HT-29 (cell line): Measurements from ENCODE around the gene RAB11FIP4. TPM values are rescaled to one million over a fixed set of nuclear protein-coding genes. Genes with fewer than 3 reads are reported as not detected.
A peak's percentile ranks its signal among the peaks of the same experiment; 100 is the strongest.
"Not testable (repeated sequence)": the region's sequence is repeated elsewhere in the genome, so short reads cannot be mapped to it uniquely, and the experiment has no call there.

Experiments used
- DNase-seq: peaks from one replicate; pipeline ENCODE4 v3.0.0-alpha.2; 2015; ENCODE audit warnings: low spot score
- total RNA-seq: library from RNA; depleted of rRNA; stranded (reverse); fragments of >200 nt; shearing (Covaris generic); gene quantifications from 2 replicates; pipeline ENCODE4 v1.2.3, GENCODE V29; 2014; rRNA removed

The RAB11FIP4 gene, protein sequence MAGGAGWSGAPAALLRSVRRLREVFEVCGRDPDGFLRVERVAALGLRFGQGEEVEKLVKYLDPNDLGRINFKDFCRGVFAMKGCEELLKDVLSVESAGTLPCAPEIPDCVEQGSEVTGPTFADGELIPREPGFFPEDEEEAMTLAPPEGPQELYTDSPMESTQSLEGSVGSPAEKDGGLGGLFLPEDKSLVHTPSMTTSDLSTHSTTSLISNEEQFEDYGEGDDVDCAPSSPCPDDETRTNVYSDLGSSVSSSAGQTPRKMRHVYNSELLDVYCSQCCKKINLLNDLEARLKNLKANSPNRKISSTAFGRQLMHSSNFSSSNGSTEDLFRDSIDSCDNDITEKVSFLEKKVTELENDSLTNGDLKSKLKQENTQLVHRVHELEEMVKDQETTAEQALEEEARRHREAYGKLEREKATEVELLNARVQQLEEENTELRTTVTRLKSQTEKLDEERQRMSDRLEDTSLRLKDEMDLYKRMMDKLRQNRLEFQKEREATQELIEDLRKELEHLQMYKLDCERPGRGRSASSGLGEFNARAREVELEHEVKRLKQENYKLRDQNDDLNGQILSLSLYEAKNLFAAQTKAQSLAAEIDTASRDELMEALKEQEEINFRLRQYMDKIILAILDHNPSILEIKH
- 58.3 and 59.5 TPM in 2 replicates for total RNA-seq

DNA sequence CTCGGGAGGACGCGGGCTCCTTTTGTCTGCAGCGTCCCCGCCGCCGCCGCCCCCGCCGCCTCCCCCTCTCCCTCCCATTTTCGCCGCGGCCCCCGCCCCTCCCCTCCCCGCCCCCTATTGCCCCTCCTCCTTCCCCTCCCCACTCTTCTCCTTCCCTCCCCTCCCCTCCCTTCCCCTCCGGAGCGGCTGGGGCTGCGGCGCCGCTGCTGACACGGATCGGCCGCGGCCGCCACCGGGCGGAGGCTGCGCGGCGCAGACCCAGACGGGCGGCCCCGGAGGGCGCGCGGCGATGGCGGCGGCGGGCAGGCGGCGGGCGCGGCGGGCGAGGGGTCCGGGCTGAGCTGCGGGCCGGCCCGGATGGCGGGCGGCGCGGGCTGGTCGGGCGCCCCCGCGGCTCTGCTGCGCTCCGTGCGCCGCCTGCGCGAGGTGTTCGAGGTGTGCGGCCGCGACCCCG is at the start of gene RAB11FIP4:
Gene RAB11FIP4, plus strand, starts transcription at position 180 of the 454 bp plus-strand sequence. Its CDS starts 178 bp downstream, at position 358.
- DNase-seq: no peak

DNA sequence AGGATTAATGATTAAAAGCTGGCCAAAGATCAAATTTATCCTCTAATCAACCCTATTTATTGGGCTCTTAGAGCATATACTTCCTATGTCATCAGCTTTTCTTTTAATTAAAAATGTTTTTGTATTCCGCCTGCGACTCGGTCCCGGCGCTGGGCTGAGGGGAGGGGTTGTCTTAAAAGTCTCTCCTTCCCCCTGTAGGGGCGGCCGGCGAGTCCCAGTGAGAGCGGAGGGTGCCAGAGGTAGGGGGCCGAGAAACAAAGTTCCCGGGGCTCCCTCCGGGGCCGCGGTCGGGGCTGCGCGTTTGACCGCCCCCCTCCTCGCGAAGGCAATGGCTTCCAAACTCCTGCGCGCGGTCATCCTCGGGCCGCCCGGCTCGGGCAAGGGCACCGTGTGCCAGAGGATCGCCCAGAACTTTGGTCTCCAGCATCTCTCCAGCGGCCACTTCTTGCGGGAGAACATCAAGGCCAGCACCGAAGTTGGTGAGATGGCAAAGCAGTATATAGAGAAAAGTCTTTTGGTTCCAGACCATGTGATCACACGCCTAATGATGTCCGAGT is 46.2 kb upstream of the RAB11FIP4 start:
- DNase-seq: not testable (repeated sequence)

DNA sequence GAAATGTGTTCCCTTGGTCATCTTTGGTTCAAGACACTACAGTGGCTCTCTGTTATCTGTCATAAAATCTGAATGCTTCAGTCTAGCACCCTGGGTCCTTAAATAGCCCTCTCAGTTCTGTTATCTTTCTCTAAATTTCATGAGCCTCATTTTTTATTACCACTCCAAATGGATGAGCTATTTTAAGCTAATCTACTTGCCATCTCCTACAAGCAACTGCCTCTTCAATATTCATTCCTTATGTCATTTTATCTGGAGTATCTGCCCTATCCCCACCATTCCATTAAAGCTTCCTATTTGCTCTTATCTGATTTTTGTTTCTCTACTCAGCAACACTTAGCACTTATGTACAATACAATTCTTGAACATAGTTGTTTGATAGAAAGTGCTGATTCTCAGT is 42.0 kb upstream of the RAB11FIP4 start:
- DNase-seq: no peak

DNA sequence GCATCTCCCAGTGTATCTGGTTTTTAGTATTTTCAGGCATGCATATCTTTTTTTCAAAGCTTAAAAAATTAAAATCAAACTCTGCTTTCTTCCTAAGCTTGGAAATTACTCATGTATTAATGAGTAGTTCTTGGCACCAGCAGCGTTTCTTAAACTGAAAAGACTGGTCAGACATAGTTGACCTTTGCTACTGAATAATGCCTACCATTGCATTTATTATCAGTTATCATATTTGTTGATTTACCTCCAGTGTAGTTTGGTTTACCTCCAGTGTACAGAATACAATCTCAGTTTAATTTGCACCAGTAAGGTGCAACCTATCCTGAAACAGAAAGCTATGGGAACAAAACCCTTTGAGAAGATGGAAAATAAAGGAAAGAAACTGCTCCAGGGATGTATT is 35.5 kb upstream of the RAB11FIP4 start:
- no peak for DNase-seq

DNA sequence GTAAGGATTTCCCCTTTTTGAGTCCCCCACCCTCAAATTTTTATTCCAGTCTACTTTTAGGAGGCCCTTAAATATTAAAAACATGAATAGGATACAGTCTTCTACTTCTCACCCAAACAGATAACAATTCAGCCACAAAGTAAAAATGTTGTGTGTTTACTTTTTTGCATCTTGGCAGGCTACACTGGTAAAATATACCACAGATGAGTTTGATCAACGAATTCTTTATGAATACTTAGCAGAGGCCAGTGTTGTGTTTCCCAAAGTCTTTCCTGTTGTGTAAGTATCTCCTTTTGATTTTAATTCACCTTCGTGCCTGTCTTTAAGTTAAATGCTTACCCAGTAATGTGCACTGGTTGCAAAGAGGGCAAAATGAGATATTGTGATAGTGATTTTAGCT is 34.4 kb upstream of the RAB11FIP4 start:
- DNase-seq: no peak

DNA sequence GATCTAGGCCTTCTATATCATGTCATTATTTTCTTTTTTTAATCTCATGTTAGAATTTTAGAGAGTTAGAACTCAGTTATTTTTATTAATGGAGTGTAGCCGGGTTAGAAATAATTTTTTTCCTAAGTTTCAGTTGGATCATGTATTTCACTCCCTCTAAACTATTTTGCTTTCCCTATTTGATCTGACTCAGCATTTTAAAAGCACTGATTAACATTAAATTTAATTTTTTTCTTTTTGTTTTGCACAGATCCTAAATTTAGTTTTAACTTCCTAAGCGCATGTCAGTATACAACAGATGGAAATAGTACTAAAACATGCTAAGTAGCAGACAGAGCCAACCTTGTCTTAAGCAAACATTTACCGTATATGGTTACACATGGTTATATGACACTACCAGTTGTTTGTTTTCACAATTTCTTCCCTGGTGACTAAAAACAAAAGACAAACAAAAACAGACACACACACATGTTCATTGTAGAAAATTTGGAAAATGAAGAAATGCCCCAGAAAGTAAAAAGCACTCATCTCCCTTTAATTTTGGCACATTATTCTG is 33.6 kb upstream of the RAB11FIP4 start:
- no peak for DNase-seq

DNA sequence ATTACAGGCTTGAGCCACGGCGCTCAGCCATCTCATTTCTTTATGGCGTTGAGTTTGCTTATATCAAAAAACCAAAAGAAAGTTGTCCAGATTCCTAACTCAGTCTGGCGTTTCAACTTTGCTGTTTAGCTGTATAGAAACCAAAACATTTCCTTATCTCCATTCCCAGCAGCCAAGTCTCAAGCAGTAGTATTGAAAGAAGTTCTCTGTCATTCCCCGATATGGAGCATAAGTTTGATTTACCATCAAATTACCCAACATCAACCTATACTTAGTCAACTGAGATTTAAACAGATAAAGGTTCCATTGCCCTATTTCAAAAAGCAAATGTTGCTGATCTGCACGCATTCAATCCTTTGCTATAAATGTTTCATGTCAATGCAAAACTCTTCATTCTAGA is 27.5 kb upstream of the RAB11FIP4 start:
- no peak for DNase-seq

DNA sequence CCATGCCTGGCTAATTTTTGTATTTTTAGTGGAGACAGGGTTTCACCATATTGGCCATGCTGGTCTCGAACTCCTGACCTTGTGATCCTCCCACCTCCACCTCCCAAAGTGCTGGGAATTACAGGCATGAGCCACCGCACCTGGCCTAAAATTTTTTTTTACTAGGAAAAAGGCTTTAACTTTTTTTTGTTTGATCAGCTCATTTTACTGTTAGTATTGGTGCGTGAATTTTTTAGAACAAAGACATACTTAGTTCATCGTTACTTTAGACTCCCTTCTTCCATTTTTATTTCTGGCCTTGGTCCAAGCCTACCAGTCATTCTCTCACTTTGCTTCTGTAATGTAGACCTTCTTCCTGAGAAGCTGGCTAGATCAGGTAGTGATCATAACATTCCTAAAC is 25.4 kb upstream of the RAB11FIP4 start:
- no peak for DNase-seq

DNA sequence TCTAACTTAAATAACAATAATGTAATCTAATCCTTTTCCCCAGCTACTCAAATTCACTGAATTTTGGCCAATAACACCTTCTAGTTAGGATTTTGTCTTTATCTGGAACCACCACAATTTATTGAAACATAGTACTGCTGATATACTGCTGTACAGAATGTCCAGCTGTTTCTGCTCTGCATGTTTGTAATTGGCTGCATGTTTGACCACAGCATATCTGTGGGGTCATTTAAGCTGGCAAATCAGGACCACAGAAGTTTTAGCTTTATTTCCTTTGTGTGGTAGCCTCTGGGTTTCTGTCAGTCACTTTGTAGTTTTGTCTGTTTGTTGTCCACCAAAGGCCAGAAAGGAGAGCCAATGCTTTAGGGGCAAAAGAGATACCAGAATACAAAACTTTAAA is 22.2 kb upstream of the RAB11FIP4 start:
- no peak for DNase-seq

DNA sequence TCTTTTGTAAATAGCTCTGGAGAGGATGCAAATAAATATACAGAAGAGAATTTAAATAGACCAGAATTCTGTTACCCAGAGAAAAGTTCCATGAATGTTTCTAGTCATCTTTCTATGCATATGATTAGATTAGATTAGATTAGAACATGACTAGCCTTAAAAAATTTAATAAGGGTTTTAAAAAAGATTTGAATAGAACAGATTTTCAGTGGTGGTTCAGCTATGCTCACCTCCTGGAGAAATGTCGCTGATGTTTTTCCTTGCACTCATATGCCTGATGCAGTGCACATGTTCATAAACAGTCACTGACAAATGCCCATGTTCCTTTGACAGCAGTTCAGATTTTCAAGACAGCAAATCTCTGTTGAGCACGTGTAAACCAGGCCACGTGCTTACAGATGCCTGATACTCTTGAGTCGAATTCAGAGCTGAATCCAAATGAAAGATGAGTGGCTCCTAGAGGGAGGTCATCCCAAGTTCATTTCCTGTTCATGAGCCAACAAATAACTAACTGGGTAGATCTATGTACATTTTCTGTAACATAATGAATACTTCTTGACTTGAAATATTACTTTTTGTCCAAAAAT is 19.9 kb upstream of the RAB11FIP4 start:
- no peak for DNase-seq

DNA sequence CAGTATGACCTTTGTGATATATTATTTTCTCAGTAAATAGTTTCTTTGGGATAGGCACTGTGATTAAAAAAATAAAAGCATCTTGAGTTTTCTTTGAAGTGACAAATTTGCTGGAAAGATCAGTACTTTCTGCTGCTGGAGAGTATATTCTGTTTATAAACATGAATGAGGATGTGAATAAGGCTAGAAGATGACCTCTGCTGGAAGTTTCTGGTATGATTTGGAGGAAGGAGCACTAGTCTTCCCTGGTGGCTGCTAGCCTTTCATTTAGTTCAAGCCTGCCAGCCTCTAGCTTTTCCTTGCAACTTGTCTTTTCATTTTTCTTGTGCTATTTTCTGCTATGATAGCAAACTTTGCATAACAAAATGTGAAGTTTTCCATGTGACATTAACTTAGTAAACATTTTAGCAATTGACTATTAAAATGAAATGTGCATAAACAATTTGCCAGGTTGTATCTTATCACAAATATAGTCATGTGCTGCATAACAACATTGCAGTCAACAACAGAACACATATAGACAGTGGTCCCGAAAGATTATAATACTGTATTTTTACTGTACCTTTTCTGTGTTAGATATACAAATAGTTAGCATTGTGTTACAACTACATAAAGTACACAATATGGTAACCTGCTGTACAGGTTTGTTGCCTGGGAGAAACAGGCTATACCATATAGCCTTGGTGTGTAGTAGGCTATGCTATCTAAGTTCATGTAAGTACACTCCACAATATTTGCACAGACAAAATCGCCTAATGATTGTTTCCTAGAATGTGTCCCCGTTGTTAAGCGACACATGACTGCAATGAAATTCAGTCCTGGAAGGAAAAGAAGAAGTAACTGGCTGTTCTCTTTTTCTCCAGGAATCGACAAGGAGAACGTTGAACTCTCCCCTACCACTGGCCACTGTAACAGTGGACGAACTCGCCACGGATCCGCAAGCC is 18.1 kb upstream of the RAB11FIP4 start:
- DNase-seq: peak; percentile 79

DNA sequence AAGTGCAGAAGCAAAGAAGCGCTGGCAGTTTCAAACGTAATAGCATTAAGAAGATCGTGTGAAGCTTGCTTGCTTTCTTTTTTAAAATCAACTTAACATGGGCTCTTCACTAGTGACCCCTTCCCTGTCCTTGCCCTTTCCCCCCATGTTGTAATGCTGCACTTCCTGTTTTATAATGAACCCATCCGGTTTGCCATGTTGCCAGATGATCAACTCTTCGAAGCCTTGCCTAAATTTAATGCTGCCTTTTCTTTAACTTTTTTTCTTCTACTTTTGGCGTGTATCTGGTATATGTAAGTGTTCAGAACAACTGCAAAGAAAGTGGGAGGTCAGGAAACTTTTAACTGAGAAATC is 17.4 kb upstream of the RAB11FIP4 start:
- no peak for DNase-seq

DNA sequence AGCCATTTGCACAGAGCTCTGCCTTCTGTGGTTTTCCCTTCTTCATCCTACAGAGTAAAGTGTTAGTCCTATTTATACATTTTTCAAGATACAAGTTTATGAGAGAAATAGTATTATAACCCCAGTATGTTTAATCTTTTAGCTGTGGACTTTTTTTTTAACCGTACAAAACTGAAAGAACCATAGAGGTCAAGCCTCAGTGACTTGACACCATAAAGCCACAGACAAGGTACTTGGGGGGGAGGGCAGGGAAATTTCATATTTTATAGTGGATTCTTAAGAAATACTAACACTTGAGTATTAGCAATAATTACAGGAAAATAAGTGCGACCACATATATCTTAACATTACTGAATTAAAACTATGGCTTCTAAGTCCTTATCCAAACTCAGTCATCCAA is 17.0 kb upstream of the RAB11FIP4 start:
- DNase-seq: no peak

DNA sequence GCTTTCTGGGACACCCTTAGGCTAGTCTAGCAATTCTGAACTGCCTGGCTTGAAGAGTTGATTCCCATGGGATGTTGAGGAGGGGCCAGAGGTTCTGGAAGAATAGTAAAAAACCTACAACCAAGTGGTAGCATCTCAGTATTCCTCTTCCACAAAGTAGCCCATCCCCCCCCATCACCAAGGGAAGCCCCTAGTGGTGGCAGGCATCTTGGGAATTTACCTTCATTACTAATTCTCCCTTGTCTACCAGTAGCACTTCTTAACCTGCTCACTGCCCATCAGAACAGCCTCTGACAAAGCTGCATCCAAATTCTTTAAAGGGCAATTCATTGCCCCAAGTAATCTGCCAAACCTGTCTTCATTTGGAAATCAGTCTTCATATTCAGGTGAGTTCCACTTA is 12.8 kb upstream of the RAB11FIP4 start:
- no peak for DNase-seq

DNA sequence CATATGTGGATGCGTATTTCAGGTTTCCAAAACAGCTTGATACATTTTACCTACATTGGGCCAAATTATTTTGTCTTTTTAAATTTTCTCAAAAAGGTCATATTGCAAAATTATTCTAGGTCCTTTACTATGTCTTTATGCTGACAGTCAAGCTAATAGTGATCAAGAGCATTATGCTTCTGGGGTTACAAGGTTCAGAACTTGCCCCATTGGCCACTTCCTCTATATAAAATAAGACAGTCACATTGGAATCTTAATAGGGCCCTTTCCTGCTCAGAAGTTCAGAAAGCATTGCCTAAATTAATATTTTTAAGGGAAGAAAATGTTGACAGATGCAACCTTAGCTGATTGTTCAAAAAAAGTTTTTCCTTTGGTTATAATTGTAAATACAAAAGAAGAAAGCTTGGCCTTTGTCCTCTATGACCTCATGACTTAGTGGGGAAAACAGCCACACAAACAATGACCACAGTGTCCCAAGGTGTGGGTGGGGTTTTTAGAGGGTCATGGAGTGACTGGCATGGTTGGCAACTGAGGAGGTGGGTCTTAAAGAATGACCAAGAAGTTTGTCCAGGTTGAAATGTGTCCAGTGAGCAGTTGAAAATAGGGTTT is 11.8 kb upstream of the RAB11FIP4 start:
- no peak for DNase-seq

DNA sequence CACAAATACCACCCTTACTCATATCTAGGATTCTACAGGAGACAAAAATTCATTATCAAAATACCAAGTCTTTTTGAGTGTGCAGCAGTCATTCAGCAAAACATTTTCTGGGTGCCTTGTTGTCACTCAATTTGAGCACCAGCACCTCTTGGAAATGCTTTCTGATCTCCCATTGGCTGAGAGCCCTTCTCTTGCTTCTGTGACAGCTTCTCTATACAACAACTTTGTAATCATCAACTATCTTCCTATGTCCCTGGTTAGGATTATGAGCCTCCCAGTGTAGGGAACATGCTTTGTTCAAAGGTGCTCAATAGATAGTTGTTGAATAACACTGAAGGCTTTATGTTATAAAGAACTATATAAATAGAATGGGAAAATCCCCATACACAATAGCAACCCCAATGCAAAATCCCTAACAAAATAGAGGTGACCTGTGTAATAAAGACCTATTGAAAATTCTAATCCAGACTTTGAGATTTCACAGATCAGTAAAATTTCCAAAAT is 10.3 kb upstream of the RAB11FIP4 start:
- no peak for DNase-seq

DNA sequence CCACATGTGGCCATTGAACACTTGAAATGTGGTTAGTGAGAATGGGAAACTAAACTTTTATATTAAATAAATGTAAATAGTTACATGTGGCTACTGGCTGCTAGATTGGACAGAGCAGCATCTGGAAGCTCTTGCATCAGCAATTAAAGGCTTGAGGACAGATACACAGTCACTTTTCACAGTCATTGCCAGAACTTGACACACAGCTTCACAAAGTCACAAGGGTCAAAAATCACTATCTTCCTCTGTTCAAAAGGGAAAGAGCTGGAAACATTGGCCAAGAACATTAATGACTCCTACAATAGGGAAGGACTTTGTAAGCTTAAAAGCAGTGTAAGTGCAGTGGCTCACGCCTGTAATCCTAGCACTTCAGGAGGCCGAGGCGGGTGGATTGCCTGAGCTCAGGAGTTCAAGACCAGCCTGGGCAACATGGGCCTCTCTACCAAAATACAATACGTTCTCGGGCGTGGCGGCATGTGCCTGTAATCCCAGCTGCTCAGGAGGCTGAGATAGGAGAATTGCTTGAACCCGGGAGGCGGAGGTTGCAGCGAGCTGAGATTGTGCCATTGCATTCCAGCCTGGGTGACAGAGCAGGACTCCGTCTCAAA is 8.7 kb upstream of the RAB11FIP4 start:
- not testable (repeated sequence) for DNase-seq

DNA sequence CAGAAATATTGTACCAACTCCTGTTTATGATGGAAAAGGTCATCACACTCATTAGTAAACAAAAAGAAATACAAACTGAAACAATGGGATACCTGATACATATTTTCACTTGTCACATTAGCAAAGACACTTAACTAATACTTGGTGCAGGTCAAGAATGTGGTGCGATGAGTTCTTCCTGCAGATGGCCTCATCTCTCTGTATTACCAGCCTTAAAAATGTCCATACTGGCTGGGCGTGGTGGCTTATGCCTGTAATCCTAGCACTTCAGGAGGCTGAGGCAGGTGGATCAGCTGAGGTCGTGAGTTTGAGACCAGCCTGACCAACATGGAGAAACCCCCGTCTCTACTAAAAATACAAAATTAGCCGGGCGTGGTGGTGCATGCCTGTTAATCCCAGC is 8.0 kb upstream of the RAB11FIP4 start:
- DNase-seq: peak; percentile 39

DNA sequence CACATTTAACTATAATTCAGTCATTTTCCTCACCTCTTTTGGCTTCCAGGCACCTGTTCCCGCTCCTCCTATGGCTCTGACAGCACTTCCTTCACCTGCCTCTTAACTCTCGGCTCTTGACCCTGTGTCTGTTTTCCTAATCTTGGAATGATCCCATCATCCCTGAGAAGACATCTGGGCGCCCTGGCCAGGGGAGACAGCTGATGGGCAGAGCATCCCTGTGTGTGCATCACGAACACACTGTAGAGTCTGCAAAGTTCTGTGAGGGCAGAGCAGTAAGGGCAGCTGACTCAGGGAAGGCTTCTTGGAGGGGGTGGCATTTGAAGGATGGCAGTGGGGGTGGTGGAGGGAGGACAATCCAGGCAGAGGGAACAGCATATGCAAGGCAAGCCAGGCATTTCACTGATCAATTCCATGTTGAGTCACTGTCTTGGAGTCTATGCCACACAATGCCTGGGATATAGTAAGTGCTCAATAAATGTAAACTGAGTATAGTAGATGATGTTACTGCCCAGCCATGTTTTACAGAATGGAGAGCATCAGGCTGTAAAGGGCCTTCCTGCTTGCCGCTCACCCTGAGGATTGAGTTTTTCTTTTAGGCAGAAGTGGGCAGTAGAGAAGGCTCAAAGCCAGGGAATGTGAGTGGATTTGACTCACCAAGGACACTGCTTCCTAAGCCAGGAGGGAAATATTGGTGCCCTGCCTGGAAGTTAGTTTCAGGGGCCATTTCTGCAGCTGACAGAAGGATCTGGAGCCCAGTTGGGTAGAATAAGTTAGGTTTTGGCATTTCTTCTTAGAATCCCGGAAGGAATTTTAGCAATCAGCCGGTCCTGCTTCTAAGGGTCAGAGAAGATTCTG is 5.8 kb upstream of the RAB11FIP4 start:
- DNase-seq: no peak
